C4-2B (cell line): ENCODE measurements around the gene KRT83.

Source experiments
- CTCF ChIP-seq: fragments of 450-650 bp; conservative IDR thresholded peaks from 2 replicates; pipeline ENCODE4 v1.5.1; 2017; ENCODE audit warnings: mild to moderate bottlenecking
- ZFX ChIP-seq: fragments of 450-650 bp; IDR thresholded peaks from 2 replicates; pipeline ENCODE4 v1.6.1; 2017

DNA sequence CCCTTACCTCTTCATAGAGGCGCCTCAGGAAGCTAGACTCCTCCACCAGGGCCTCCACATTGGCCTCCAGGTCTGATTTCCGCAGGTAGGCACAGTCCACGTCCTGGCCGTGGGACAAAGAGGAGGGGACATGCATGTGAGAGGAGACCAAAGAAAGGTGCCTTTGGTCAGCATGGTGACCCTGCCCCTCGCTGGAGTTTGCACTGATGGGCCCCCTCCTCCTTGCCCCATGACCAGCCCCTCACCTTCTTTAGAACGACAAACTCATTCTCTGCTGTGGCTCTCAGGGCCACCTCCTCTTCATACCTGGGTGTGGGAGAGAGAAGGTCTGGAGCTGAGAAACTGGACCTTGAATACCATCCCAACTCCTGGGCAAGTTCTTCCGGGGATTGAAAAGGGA, 42.9 kb upstream of the KRT83 start:
- TF ChIP-seq CTCF (no peak), ZFX (no peak)
